GM18517 (cell line): ENCODE results near the gene SHROOM3.
A peak's percentile ranks its signal among the peaks of the same experiment; 100 is the strongest.

Experiments
- ATAC-seq: cut with Tn5 transposase; IDR thresholded peaks from one replicate; pipeline ENCODE4 v1.9.1; 2021; ENCODE audit warnings: mild to moderate bottlenecking, moderate library complexity; ENCODE audit not compliant: unreplicated experiment

The SHROOM3 gene

GRCh38 chr4:76489686-76490161 is 54.7 kb downstream of the SHROOM3 start:
- no peak for ATAC-seq

- no peak for ATAC-seq
Observed at GRCh38 chr4:76492055-76492454, 57.0 kb downstream of the SHROOM3 start.

- no peak for ATAC-seq
Observed at GRCh38 chr4:76494243-76494642, 59.2 kb downstream of the SHROOM3 start.

DNA sequence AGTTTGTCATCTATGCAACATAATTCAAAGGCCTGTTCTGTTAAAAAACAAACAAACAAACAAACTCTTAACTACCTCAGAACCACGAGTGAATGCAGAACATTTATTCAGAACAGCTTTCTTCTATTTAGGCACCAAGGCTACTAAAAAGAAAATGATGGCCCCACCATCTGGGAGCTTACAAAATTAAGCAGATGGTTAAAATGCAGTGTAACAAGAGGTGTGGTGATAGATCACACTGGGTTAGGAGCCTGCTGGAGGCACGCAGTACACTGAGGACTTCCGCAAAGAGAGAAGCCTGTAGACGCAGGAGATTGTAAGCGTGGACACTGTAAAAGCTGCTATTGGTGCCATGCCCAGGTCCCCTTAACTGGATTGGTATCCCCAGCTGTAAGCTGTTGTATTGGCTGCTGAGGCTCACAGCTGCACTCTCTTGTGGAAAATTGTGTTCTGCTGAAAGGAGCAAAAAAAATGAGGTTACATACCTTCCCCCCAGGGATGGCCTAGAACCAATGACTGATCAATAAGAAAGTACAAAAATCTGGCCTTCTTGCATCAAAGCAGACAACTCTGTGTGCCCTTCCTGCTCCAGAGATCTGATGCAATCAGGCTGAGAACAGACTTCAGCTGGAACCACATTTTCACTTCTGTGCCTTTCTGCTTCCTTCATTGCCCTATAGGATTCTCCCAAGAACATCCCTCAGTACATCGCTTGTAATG is 60.0 kb downstream of the SHROOM3 start:
- ATAC-seq, result no peak

DNA sequence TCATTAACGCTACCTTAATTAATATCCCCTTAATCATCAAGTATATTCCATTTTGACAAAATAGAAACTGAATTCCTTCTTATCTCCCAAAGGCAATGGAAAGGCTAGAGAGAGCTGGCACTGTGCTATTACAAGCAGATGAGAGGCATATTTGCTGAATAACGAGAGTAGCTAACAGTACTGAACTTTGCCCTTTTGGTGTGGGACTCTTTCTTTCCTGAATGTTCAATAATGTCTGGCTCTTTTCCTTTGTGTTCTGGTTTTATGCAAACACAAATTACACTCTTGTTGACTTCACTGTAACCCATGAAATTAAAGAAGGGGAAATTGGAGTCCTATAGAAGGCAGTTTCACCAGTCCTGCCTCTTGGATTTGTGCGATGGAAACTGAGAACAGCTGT is 63.5 kb downstream of the SHROOM3 start:
- ATAC-seq, result no peak

GRCh38 chr4:76499461-76499860 is 64.4 kb downstream of the SHROOM3 start:
- peak; percentile 81 for ATAC-seq

DNA sequence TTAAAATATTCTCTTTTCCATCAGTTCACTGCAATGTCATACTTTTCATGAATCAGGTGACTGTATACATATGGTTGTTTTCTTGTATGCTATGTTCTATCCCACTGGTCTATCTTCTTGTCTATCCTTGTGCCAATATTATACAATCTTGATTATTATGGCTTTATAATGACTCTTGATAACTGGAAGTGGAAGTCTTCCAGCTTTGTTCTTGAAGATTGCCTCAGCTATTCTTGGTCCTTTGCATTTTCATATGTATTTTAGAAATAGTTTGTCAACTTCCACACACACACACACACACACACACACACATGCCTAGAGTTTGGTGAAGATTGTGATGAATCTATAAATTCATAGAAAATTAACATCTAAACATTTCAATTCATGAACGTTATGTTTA is 67.9 kb downstream of the SHROOM3 start:
- ATAC-seq, result no peak

DNA sequence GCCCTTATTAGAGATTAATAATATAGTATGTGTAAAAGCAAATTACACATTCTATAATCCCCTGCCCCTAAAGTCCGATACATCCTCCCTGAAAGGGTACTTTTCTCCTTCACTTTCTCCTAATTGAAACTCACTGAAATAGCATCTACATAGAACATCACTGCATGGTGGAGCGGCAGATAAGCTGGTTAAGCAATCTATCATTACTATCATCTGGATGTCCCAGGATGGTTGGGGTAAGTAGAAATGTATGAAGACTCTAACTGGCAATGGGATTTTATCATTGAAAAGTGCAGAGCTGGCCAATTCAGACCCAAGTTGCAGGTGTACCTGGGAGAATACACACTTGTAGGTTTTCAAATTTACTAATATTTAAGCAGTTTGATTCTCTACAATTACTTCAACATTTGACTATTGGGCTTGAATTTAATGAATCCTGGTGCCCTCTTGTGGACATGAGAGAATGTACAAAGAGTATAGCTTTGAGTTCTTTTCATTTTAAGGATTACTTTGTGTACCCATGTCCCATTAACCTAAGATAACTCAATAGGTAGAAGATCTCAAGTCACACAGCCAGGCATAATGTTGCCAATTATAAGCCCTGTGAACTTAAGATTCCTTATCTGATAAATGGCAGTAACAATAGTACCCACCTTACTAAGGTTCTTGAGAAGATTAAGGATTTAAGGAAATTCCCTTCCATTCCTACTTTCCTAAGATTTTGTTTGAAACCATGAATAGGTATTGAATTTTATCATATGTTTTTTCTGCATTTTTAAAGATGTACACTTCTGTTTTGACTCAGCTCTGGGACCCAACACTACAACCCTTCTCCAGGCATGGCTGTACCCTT is 69.8 kb downstream of the SHROOM3 start:
- ATAC-seq, result no peak

GRCh38 chr4:76511947-76512346 is 76.9 kb downstream of the SHROOM3 start:
- no peak for ATAC-seq

DNA sequence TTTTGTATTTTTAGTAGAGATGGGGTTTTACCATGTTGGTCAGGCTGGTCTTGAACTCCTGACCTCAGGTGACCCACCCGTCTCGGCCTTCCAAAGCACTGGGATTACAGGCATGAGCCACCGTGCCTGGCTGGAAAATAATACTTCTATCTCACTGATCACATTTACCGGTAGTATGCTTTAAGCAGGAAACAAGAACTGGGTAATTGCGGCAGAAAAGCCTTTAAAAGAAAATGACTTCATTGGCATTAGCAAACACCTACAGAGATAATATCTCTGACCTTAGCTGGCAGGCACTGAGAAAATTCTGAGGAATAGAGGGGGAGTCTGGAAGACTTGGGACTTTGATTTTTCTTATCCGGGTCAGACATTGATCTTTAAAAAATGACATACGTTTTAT is 78.5 kb downstream of the SHROOM3 start:
- ATAC-seq, result no peak

DNA sequence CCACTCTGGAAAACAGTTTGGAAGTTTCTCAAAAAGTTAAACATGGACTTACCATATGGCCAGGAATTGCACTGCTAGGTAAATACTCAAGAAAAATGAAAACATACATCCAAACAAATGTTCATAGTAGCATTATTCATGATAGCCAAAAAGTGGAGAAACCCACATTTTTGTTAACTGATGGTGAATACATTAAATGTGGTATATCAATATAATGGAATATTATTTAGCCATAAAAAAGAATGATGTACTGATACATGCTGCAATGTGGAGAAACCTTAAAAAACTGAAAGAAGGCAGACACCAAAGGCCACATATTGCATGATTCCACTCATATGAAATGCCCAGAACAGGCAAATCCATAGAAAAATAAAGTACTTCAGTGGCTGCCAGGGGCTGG is 79.1 kb downstream of the SHROOM3 start:
- no peak for ATAC-seq

DNA sequence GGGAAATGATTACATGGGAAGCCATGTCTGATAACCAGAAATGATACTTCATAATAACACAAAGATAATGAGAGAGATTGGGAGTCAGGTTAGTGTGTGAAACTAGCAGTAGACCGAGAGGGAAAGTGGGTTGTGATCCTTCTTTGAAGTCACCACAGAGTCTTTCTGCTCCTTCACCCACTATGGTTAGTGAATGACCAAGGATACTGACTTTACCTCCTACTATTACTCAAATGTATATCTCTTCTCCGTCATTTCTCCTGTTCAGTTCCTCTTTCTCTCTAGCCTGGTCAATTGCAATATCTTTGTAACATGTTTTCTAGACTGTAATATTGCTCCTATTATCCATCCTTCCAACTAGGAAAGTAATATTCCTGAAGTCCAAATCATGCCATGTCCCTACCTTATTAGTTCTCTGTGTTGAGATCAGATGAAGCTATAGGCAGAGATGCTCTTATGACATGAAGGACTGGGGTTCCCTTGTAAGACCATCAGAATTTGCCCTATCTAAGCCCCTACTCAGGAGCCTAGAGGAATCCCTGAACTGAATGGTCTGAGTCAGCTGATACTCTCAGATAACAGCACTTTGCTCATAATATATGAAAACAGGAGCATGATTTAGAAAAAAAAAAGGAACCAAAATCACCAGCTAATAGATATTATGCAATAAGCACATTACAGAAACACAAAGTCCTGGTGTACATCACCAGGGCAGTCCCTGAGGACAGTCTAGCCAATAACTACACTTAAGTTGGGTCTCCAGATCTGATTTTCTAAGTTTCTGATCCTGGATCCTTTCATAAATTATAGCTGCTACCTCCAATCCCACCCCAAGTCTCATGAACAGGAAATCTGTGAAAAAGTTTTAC is 81.2 kb downstream of the SHROOM3 start:
- ATAC-seq, result peak; percentile 78

DNA sequence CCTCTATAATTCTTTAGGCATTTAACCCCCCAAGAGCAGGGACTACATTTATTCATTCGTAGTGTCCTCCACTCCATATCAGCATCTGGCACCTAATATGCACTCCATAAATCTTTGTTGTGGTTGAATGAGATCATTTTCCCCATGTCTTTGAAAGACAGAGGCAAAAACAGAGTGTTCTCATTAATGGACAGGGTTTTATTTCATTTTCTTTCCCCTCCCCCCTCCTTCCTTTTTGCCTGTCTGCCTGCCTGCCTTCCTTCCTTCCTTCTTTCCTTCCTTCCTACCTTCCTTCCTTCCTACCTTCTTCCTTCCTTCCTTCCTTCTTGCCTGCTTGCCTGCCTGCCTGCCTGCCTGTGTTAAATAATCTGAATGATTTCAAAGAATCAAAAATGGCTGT is 83.2 kb downstream of the SHROOM3 start:
- ATAC-seq, result no peak

- no peak for ATAC-seq
Observed at GRCh38 chr4:76523593-76523992, 88.6 kb downstream of the SHROOM3 start.

- ATAC-seq, result no peak
Observed at GRCh38 chr4:76525751-76526150, 90.7 kb downstream of the SHROOM3 start.

- no peak for ATAC-seq
Observed at GRCh38 chr4:76526585-76526990, 91.6 kb downstream of the SHROOM3 start.

DNA sequence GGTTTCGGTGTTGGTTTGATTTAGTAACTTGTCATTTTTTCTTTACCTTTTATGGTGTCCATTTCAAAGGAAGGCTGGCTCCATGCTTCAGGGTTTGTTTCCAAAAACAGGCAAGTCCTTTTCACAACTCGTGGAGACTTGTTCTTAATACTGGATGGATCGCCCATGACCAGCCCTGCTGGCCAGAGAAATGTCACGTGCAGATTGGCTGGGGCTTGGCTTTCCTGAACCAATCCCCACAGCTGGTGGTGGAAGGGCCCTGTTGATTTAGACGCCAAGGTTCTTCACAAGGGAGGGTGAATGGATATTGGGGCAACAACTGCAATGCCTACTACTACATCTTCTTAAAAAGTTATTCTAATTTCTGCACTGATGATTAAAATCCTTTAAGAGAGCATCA is 92.6 kb downstream of the SHROOM3 start:
- no peak for ATAC-seq

GRCh38 chr4:76531597-76531996 is 96.6 kb downstream of the SHROOM3 start:
- no peak for ATAC-seq

DNA sequence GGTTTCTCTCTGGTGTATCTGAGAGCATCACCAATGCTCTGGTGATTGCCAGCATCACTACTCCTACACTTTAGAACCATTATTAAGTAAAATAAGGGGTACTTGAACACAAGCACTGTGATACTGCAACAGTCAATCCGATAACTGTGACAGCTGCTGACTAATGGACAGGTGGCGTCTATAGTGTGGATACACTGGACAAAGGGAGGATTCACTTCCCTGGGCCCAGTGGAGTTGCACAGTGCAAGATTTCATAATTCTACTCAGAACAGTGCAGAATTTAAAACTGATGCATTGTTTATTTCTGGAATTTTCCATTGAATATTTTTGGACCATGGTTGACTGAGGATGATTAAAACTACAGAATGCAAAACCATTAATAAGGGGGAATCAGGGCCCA is 97.8 kb downstream of the SHROOM3 start:
- ATAC-seq, result no peak

DNA sequence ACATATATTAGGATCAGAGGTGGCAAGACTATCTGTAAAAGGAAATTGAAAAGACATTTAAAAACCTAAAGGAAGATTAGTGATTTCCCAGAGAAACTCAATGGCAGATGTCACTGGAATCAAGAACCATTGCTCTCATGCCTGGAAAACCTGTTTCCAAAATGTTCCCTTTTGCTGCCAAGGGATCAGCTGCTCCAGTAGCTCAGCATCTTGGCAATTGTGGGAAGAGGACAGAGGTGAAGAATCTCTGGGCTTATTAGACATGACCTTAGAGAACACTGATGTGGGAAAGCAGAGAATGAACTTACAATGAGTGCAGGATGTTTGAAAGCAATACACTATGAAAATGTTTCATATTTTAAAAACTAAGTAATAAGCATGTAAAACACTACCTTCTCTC is 98.3 kb downstream of the SHROOM3 start:
- ATAC-seq, result no peak
